WTC11 (cell line): Measurements from ENCODE around the gene SPOCK2.

Experiments used
- CTCF ChIP-seq: fragments of 200-600 bp; IDR thresholded peaks from 2 replicates; pipeline ENCODE4 v1.8.0; 2022; ENCODE audit warnings: antibody characterized with exemption
- ZNF263 ChIP-seq: sonication (generic); formaldehyde crosslinking; IDR thresholded peaks from 2 replicates; pipeline ENCODE4 v1.8.1; 2022; ENCODE audit warnings: low read depth, mild to moderate bottlenecking, moderate library complexity, missing genetic modification reagents
- ZNF423 ChIP-seq: fragments of 250-450 bp; sonication (Bioruptor Pico); IDR thresholded peaks from 2 replicates; pipeline ENCODE4 v2.1.2; 2022; ENCODE audit warnings: mild to moderate bottlenecking, moderate library complexity

- TF ChIP-seq ZNF423 (CRISPR knock-in tag), result no peak
- no peak for TF ChIP-seq CTCF
- TF ChIP-seq ZNF263 (CRISPR knock-in tag), result no peak
These were observed 45.1 kb downstream of the SPOCK2 start for GRCh38 chr10:72043016-72043834.
